GM10248 (cell line): ENCODE results near the gene GRM4.
"Not testable (repeated sequence)": the region's sequence is repeated elsewhere in the genome, so short reads cannot be mapped to it uniquely, and the experiment has no call there.

Source experiments
- CTCF ChIA-PET: fragments of 300-600 bp; sonication (Branson Sonifier 250); formaldehyde crosslinking; extraction: SDS; loops from one replicate; lab custom pipeline; 2021; ENCODE audit warnings: antibody characterized with exemption; lab: Yijun Ruan, JAX
- POLR2A ChIA-PET: fragments of 350-650 bp; sonication (Branson Sonifier 250); formaldehyde crosslinking; extraction: SDS; loops from one replicate; lab custom pipeline; 2020; ENCODE audit warnings: antibody characterized with exemption; lab: Yijun Ruan, JAX
- DNase-seq: peaks from one replicate; pipeline ENCODE4 v3.0.0; 2012; ENCODE audit errors: extremely low spot score
- CTCF ChIP-seq: IDR thresholded peaks from 2 replicates; pipeline ENCODE4 v1.5.1; 2012; ENCODE audit warnings: mild to moderate bottlenecking, low read depth; ENCODE audit errors: extremely low read depth, missing control alignments, control extremely low read depth

GRM4 gene

GRCh38 chr6:34146021-34146782, at the start of gene GRM4:
Gene GRM4, minus strand, starts transcription at chr6:34146087. Its CDS starts 12,591 bp downstream, at chr6:34133496.
- ChIA-PET CTCF (interaction anchor here (1.2 kb wide), 1 partner anchor 374 kb away, joined by 4 read pairs; no protein-coding TSS in a partner anchor), POLR2A (no interaction called here)
- DNase-seq = no peak
- no peak for TF ChIP-seq CTCF

- CTCF ChIA-PET = interaction anchor here (1.3 to 4.1 kb wide), 6 partner anchors 12 to 281 kb away, joined by 4 to 44 read pairs (median 5); partner anchors contain the start of gene SMIM29
- DNase-seq = no peak
- TF ChIP-seq CTCF = no peak
- POLR2A ChIA-PET = no interaction called here
Measured at GRCh38 chr6:34194772-34195171, 48.9 kb upstream of the GRM4 start.

GRCh38 chr6:34190504-34191122, 44.7 kb upstream of the GRM4 start:
- peak; percentile 2 for TF ChIP-seq CTCF
- POLR2A ChIA-PET = no interaction called here
- CTCF ChIA-PET = interaction anchor here (0.8 to 3.0 kb wide), 10 partner anchors 10 to 1017 kb away, joined by 3 to 15 read pairs (median 4); no protein-coding TSS in a partner anchor
- DNase-seq = no peak

GRCh38 chr6:34189806-34190503, 44.1 kb upstream of the GRM4 start:
- TF ChIP-seq CTCF = no peak
- POLR2A ChIA-PET = no interaction called here
- DNase-seq = no peak
- CTCF ChIA-PET = interaction anchor here (0.8 to 3.0 kb wide), 10 partner anchors 9 to 1018 kb away, joined by 3 to 15 read pairs (median 4); no protein-coding TSS in a partner anchor

GRCh38 chr6:34184726-34185125, 38.8 kb upstream of the GRM4 start:
- CTCF ChIA-PET = interaction anchor here (3.7 kb wide), 1 partner anchor 12 kb away, joined by 21 read pairs; no protein-coding TSS in a partner anchor
- POLR2A ChIA-PET, DNase-seq: not testable (repeated sequence)

GRCh38 chr6:34182751-34183531, 37.1 kb upstream of the GRM4 start:
- ChIA-PET CTCF (interaction anchor here (0.8 to 3.7 kb wide), 4 partner anchors 12 to 232 kb away, joined by 3 to 21 read pairs (median 4); no protein-coding TSS in a partner anchor), POLR2A (no interaction called here)
- DNase-seq = peak; percentile 68
- no peak for TF ChIP-seq CTCF
